GOT3 (cell line): ENCODE measurements around the gene NEUROG1.

Experiments used
- DNase-seq: peaks from one replicate; lab custom pipeline; 2025; ENCODE audit warnings: mixed read lengths; lab: John Stamatoyannopoulos, UW

NEUROG1 gene

DNA sequence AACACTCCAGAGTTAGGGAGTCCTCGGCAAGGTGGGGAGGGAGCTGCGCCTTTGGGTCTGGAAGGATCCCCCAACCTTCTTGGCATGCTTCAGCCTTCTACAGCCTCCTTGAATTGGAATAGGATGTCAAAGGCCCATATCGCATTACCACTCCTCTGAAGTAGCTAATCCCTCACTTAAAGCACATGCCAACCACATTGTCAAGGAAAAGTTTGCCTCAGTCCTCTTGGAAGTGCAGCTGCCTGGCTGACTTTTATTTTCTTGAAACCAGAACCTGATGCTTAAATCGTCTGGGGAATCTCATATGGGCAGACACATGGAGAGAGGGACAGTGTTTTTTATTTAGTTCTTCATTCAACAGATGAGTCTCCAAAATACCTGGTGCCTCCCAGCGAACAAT lies 28.6 kb upstream of the NEUROG1 start:
- no peak for DNase-seq

DNA sequence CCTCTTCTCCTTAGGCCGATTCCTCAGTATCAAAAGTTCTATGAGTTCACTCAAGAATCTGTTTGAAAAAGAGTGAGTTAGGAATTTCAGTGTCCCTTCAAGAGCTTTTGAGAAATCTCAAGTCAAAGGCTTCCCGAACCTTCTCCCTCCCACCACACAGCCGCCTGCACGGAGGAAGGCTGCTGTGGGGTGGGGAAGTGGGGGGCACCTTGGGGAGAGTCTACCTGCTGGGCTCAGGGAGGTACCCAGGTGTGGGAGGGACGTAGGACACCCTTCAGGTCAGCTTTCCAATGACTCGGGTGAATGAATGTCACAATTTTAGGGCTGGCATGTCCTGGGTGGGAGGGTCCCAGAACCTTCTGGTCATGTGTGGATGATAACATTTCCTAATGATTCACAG lies 25.5 kb upstream of the NEUROG1 start:
- no peak for DNase-seq

GRCh38 chr5:135560858-135561257 lies 25.1 kb upstream of the NEUROG1 start:
- peak; percentile 50 for DNase-seq

DNA sequence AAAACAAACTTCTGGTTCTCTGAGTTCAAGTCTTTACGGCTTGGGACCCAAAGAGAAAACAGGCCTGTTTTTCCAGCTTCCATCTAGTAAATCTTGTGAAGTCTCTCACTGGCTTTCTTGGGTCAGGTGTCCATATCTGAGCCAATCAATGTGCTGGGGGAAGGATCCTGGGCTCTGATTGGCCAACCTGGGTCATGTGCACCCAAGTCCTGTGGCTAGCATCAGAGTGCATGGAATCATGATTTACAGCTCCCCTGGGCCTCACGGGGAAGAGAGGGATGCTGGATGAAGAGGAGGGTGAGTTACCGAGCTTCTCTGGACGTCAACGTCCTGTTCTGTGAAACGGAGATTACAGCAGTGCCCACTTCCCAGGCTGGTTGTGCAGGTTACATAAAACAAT lies 23.6 kb upstream of the NEUROG1 start:
- DNase-seq: no peak

GRCh38 chr5:135557076-135557838 lies 21.5 kb upstream of the NEUROG1 start:
- no peak for DNase-seq

- no peak for DNase-seq
Measured at GRCh38 chr5:135556620-135557019, 20.9 kb upstream of the NEUROG1 start.

GRCh38 chr5:135555530-135555929 lies 19.8 kb upstream of the NEUROG1 start:
- DNase-seq: no peak

DNA sequence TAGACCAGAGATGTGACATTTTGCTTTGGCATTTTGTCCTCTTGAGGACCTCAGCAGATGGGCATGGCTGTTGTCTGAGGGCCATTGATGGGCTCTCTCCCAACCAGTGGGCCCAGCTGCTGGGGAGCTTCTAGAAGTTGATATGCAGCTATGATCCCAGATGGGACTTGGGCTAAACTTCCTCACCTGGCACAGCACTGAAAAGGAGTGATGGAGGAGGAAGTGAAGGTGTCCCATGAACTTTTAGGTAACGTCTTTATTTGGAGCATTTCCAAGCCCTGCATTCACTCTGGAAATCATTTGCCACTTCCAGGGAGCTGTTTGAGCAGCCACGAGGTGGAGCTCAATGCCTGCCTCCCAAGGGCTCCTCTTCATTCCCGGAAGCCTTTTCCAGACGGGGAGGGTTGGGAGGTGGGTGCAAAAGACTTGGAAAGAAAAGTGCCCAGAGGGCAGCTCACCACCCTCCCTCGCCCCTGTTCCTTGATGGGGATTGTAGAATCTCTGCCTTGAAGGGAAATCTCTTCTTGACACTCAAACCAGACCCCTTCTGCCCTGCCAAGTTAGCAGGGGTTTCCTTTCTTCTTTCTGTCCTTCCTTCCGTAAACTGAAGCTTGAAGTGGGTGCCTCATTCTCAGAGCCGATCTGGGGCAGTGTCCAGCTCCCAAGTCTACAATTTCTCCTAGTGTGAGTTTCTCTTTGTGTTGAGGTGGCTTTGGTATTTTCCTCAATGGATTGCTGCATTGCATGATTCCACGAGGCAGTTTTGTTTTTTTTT lies 18.1 kb upstream of the NEUROG1 start:
- DNase-seq: no peak

DNA sequence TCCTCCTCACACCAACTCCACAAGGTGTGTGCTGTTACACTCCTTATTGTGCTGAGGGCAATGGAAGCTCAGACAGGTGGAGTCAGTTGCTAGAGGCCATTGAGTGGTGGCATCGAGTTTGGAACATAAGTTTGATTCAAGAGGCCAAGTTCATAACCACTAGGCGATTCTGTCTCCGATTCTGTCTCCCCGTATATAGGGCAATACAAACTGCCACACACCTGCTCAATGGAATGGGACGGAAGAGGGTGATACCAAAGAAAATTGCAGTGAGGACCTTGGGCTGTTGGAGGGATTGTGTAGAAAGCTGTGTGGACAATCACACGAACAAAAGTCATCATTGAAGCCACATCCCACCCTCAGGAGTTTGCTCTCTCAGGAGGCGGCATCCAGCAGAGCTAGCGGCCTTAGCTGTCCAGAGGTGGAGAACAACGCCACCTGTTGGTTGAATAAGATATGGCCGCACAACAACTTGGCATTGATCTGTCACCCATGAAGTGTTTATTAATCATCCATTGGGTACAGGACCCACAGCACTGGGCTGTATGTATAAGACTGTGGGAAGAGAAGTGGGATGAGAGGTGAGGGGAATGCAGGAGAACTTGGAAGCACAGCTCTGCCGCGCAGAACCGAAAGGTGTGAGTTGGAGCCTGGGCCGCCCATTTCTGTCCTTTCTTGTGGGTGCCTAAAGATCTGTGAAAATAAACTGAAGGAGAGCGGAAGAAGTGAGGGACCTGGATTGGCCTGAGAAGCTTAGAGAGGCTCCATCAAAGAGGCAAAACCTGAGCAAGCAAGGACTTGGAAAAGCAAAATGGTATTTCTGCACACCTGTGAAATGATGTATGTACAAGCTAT lies 16.1 kb upstream of the NEUROG1 start:
- DNase-seq: peak; percentile 31

DNA sequence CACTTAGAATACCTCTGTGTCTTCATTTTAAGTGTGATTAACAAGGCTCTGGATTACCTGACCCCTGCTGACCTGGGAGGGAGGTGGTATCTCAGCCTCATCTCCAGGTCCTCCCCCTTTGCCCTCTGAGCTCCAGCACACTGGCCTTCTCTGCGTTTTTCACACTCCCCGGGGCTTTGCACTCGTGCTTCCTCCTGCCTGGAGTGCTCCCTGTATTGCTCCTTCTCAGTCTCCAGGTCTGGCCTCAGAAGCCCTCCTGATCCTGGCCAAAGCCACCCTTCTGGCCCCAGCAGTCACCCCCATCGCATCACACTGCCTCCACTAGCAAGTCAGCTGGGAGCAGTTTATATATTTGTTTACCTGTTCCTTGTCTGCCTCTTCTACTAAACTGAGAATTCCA lies 13.6 kb upstream of the NEUROG1 start:
- DNase-seq: no peak

- DNase-seq: no peak
Measured at GRCh38 chr5:135547590-135548254, 12.0 kb upstream of the NEUROG1 start.

DNA sequence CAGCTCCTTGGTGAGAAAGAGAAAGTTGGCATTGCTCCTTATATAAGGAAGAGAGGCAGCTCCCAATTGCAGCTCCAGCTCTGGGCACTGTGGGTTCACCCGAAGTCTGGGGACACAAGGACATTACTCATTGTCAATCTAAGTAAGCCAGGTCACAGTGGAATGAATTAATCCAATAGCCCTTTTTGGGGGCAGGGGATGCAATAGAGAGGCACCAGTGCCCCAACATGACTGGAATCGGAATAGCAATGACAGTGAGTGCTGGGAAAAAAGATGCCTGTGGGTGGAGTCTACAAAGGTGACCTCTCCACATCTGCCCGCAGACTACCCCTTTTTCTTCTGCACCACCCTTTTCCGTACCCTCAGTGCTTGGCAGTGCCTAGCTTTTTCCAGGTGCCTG lies 11.1 kb upstream of the NEUROG1 start:
- no peak for DNase-seq

- DNase-seq: no peak
Measured at GRCh38 chr5:135546101-135546500, 10.3 kb upstream of the NEUROG1 start.

GRCh38 chr5:135545099-135545498 lies 9.3 kb upstream of the NEUROG1 start:
- no peak for DNase-seq

DNA sequence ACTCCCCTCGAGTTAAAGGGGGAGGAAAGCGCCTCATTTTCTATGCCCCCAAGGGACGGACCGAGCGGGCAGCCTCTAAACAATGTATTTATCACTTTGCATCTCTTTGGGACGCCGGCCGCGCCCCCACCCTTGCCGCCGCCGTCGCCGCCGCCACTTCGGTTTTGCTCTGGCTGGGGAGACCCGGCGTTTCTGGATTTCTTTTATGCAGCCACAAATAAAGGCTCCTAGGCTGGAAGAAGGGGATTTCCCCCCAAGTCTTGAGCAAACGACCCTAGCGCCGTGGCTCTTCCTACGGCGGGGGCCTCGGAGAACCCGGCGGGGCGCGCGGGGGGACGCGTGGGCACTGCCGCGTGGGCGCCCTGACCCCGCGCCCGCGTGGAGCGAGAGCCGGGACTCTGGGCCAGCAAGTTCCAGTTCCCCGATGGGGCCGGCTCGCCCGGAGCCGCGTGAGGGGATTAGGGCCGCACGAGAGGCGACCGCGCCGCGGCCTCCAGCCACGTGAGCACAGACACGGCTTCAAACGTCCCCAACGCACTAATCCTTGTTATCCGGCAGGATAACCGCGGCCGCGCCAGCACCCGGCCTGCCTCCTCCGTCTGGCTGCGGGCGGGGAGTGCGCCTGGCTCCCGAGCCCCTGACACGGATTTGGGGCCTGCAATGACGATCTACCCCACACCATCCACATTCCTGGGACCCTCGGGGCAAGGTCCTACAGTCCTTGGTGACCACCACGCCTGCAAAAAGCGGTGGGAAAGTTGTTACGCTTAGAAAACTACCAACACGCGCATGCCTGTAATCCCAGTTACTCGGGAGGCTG lies 7.9 kb upstream of the NEUROG1 start:
- no peak for DNase-seq

- no peak for DNase-seq
Measured at GRCh38 chr5:135543001-135543484, 7.3 kb upstream of the NEUROG1 start.

GRCh38 chr5:135541807-135542502 lies 6.2 kb upstream of the NEUROG1 start:
- no peak for DNase-seq

- no peak for DNase-seq
Measured at GRCh38 chr5:135539430-135540005, 3.8 kb upstream of the NEUROG1 start.

DNA sequence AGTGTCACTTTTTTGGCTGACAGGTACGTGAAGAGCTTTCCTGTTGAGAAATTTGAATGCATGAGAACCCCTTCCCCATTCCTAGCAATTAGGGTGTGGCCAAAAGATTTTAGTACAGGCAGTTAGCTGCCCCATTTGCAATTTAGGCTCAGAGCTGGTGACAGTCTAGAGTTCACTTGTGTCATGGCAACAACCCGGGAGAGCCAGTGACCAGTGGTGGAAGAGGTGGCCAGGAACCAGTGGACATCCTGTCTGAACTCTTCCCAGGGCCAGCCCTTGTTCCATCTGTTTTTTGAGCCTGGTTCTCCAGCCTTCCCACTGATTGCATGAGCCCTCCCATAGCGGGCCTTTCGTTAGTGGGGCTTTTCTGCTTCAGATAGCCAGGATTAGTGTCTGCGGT lies 2.5 kb upstream of the NEUROG1 start:
- no peak for DNase-seq

DNA sequence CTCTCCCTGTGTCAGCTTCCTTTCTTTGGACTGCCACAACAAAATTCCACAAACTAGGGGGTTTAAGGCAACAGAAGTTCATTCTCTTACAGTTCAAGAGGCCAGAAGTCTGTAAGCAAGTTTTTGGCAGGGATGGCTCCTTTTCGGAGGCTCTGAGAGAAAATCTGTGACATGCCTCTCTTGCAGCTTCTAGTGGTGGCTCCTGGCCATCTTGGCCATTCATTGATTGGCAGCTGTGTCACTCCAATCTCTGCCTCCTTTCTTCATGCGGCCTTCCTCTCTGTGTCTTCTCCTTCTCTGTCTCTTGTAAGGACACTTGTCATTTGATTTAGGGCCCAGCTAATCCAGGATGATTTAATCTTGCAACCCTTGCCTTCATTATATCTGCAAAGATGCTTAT lies 2.0 kb upstream of the NEUROG1 start:
- DNase-seq: no peak
